ENCODE data around the gene PPP5C. TPM values are rescaled to one million over a fixed set of nuclear protein-coding genes. Genes with fewer than 3 reads are reported as not detected.

Gene PPP5C
- total RNA-seq, 2 experiments from 2014 or later: 76.9 to 82.5 TPM

Other genes starting within 250 kb of the PPP5C start
- not detected for gene IGFL3, start 222.4 kb upstream of the PPP5C start, total RNA-seq
- not detected for gene IGFL2, start 198.8 kb upstream of the PPP5C start, total RNA-seq
- gene IGFL1, start 117.3 kb upstream of the PPP5C start, total RNA-seq: not detected
- gene HIF3A, start 50.0 kb upstream of the PPP5C start, total RNA-seq: not detected
- not detected for gene CCDC8, start 66.5 kb downstream of the PPP5C start, total RNA-seq
- gene PNMA8C, start 81.8 kb downstream of the PPP5C start, total RNA-seq: not detected
- under 1 TPM; 0.17 to 0.44 TPM for gene PNMA8A, start 124.5 kb downstream of the PPP5C start, total RNA-seq
- gene PNMA8B, start 148.8 kb downstream of the PPP5C start, total RNA-seq: under 1 TPM; 0.05 to 0.07 TPM

All from activated CD4-positive, alpha-beta memory T cell treated with anti-CD3 and anti-CD28 coated beads for 36 hours (primary cell).